NB4 (cell line): ENCODE data around the gene MPZ.

Experiments
- MAX ChIP-seq: IDR thresholded peaks from 2 replicates; pipeline ENCODE4 v1.6.1; 2011; ENCODE audit warnings: low read depth, low read length
- POLR2A ChIP-seq: IDR thresholded peaks from 2 replicates; pipeline ENCODE4 v1.6.1; 2011; ENCODE audit warnings: mild to moderate bottlenecking; ENCODE audit not compliant: insufficient read length; ENCODE audit errors: extremely low read depth
- TF ChIP-seq, protein P1 (sequence below): IDR thresholded peaks from one replicate; pipeline ENCODE4 v1.5.1; 2012; ENCODE audit warnings: low read depth, low read length

GRCh38 chr1:161287482-161288054, 22.2 kb downstream of the MPZ start:
- TF ChIP-seq, protein P1, sequence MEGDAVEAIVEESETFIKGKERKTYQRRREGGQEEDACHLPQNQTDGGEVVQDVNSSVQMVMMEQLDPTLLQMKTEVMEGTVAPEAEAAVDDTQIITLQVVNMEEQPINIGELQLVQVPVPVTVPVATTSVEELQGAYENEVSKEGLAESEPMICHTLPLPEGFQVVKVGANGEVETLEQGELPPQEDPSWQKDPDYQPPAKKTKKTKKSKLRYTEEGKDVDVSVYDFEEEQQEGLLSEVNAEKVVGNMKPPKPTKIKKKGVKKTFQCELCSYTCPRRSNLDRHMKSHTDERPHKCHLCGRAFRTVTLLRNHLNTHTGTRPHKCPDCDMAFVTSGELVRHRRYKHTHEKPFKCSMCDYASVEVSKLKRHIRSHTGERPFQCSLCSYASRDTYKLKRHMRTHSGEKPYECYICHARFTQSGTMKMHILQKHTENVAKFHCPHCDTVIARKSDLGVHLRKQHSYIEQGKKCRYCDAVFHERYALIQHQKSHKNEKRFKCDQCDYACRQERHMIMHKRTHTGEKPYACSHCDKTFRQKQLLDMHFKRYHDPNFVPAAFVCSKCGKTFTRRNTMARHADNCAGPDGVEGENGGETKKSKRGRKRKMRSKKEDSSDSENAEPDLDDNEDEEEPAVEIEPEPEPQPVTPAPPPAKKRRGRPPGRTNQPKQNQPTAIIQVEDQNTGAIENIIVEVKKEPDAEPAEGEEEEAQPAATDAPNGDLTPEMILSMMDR, result no peak
- no peak for TF ChIP-seq MAX
- TF ChIP-seq POLR2A, result no peak
